SKM-1 (cell line): Measurements from ENCODE around the gene TECPR2.
"Not testable (repeated sequence)": the region's sequence is repeated elsewhere in the genome, so short reads cannot be mapped to it uniquely, and the experiment has no call there.

Experiments
- DNase-seq: peaks from one replicate; lab custom pipeline; 2025; ENCODE audit not compliant: unreplicated experiment; lab: John Stamatoyannopoulos, UW

TECPR2 gene

GRCh38 chr14:102362545-102363181, at the start of gene TECPR2, which contains the start of gene CINP:
Gene TECPR2 (plus strand): TSS chr14:102362941. CDS start chr14:102376722, 13,781 bp downstream.
Gene CINP (minus strand): TSS chr14:102362890. CDS start chr14:102362851, 39 bp downstream.
- DNase-seq = peak; percentile 53

GRCh38 chr14:102314242-102315011, 48.3 kb upstream of the TECPR2 start:
- no peak for DNase-seq

- DNase-seq = no peak
Measured at GRCh38 chr14:102315121-102315520, 47.6 kb upstream of the TECPR2 start.

GRCh38 chr14:102316338-102316742, 46.4 kb upstream of the TECPR2 start:
- DNase-seq = no peak

GRCh38 chr14:102316743-102317563, 45.8 kb upstream of the TECPR2 start:
- DNase-seq = peak; percentile 31

GRCh38 chr14:102317564-102318248, 45.0 kb upstream of the TECPR2 start:
- no peak for DNase-seq

- DNase-seq = no peak
Measured at GRCh38 chr14:102318781-102319276, 43.9 kb upstream of the TECPR2 start.

GRCh38 chr14:102319351-102320032, 43.2 kb upstream of the TECPR2 start, which contains the start of gene ZNF839:
Gene ZNF839 (plus strand): TSS chr14:102319746. CDS start chr14:102319766, 20 bp downstream.
- DNase-seq = peak; percentile 24

GRCh38 chr14:102320033-102320660, 42.6 kb upstream of the TECPR2 start:
- no peak for DNase-seq

GRCh38 chr14:102320671-102321455, 41.9 kb upstream of the TECPR2 start:
- no peak for DNase-seq

- no peak for DNase-seq
Measured at GRCh38 chr14:102321456-102322422, 41.0 kb upstream of the TECPR2 start.

- peak; percentile 17 for DNase-seq
Measured at GRCh38 chr14:102323102-102323501, 39.6 kb upstream of the TECPR2 start.

GRCh38 chr14:102325791-102326345, 36.9 kb upstream of the TECPR2 start:
- DNase-seq = no peak

GRCh38 chr14:102326583-102326982, 36.2 kb upstream of the TECPR2 start:
- DNase-seq = no peak

GRCh38 chr14:102329381-102329780, 33.4 kb upstream of the TECPR2 start:
- not testable (repeated sequence) for DNase-seq

GRCh38 chr14:102330806-102331205, 31.9 kb upstream of the TECPR2 start:
- DNase-seq = no peak

GRCh38 chr14:102333390-102333789, 29.4 kb upstream of the TECPR2 start:
- no peak for DNase-seq
